ENCODE measurements around the gene PARD6A.

The PARD6A gene

GRCh38 chr16:67654403-67654911 is 6.3 kb upstream of the PARD6A start:
- no peak for DNase-seq

- no peak for DNase-seq
Measured at GRCh38 chr16:67655363-67655762, 5.4 kb upstream of the PARD6A start.

- DNase-seq = no peak
Measured at GRCh38 chr16:67656344-67657016, 4.3 kb upstream of the PARD6A start.

DNA sequence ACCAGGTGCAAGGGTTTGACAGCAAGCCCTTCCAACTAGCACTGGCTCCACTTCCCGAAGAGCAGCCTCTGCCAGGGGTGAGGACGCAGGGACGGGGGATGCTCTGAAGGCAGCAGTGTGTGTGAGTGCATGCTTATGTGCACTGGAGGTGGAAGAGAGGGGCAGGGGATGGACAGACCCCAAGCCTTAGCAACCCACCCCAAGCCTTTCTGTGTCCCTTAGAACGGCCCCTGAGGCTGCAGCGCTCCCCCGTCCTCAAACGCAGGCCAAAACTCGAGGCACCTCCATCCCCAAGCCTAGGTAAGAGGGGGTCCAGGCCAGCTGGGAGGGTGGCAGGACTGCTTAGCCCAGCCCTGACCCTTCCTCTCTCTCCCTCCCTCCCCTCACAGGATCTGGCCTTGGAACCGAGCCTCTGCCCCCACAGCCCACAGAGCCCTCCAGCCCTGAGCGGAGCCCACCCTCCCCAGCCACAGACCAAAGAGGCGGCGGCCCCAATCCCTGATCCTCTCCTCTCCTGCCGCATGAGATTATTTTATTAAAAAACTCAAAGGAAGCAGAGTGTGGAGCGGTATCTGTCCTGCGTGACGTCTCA is 3.6 kb upstream of the PARD6A start:
- DNase-seq = no peak

GRCh38 chr16:67657751-67658518 is 2.8 kb upstream of the PARD6A start:
- DNase-seq = no peak

- no peak for DNase-seq
Measured at GRCh38 chr16:67658849-67659674, 1.7 kb upstream of the PARD6A start.

DNA sequence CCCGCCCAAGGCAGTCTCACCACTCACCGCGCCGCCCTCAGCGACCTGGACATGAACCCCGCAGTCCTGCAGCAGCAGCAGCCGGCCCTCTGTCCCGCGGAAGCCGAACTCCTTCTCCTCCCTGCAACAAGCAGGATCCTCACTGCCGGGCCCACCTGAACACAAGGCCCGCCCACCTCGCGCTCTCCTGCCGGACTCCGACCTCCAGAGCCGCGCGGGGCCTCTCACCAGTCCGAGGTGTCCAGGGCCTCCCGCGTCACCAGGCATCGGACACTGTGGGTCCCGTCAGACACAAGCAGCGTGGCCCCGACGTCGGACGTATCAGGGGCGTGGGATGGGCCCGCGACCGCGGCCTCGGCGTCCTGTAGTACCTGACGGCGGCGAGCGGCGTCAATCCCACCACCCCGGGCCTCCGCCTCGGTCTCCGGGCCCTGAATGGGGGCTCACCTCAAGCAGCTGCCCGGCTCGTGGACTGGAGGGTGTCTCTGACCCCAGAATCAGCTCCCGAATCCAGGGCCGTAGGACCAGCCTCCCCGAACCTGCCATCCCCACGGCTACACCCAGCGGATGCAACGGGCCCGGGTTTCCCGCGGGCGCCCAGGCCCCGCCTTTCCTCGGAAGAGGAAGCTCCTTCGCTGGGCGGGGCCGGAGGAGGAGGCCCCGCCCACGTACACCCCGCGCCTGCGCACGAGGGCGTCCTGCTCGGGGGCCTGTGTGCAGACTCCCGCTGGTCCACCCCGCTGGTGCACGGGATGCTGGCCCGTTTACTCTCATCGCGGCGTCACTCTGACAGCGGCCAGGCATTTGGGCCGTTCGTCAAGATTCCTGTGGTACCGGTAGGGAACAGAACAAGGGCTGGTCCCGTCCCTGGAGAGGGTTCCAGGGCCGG is 841 bp upstream of the PARD6A start, which contains the start of gene ACD:
Gene ACD (minus strand): TSS at position 586 of the 889 bp plus-strand sequence. CDS start 40 bp downstream, at position 546.
- DNase-seq = peak; percentile 66

DNA sequence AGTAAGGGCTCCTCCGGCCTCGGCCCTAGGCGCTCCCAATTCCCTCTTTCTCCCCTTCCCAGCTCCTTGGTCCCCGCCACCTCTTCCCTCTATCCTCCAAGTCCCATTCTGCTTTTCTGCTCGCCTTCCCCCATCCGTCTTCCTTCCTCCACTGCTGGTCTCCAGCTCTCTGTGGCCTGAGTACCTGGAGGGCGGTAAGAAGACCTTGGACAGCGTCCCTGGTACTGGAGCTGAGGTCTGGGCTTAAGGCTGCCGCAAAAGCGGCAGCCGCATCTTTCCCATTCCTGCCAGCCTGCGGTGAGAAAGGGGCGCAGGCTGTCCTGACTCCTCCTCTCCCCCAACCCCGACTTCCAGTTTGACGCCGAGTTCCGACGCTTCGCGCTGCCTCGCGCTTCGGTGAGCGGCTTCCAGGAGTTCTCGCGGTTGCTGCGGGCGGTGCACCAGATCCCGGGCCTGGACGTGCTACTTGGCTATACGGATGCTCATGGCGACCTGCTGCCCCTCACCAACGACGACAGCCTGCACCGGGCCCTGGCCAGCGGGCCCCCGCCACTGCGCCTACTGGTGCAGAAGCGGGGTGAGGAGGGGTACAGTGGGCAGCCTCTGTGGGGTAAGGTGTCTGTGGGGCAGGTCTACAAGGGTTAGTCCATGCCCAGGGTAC is 471 bp downstream of the PARD6A start:
- no peak for DNase-seq

DNA sequence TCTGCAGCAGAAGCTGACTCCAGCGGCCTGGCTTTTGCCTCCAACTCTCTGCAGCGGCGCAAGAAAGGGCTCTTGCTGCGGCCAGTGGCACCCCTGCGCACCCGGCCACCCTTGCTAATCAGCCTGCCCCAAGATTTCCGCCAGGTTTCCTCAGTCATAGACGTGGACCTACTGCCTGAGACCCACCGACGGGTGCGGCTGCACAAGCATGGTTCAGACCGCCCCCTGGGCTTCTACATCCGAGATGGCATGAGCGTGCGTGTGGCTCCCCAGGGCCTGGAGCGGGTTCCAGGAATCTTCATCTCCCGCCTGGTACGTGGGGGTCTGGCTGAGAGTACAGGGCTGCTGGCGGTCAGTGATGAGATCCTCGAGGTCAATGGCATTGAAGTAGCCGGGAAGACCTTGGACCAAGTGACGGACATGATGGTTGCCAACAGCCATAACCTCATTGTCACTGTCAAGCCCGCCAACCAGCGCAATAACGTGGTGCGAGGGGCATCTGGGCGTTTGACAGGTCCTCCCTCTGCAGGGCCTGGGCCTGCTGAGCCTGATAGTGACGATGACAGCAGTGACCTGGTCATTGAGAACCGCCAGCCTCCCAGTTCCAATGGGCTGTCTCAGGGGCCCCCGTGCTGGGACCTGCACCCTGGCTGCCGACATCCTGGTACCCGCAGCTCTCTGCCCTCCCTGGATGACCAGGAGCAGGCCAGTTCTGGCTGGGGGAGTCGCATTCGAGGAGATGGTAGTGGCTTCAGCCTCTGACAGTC is 1.3 kb downstream of the PARD6A start:
- no peak for DNase-seq

DNA sequence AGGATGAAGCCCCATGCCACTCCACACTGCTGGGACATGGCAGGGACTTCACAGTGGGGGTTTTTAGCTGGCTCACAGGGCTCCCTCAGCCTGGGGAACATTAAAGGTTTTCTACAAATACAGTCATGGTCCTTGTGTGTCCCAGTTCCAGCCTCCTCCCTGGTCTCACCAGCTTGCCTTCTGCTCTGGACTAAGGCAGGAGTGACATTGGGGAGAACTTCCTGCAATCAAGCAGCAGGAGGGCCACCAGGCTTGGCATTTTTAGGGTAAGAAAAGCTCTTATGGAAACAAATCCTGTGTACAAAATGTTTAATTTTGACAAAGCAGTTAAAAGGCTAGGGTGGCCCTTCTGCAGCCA is 1.9 kb downstream of the PARD6A start:
- DNase-seq = no peak

DNA sequence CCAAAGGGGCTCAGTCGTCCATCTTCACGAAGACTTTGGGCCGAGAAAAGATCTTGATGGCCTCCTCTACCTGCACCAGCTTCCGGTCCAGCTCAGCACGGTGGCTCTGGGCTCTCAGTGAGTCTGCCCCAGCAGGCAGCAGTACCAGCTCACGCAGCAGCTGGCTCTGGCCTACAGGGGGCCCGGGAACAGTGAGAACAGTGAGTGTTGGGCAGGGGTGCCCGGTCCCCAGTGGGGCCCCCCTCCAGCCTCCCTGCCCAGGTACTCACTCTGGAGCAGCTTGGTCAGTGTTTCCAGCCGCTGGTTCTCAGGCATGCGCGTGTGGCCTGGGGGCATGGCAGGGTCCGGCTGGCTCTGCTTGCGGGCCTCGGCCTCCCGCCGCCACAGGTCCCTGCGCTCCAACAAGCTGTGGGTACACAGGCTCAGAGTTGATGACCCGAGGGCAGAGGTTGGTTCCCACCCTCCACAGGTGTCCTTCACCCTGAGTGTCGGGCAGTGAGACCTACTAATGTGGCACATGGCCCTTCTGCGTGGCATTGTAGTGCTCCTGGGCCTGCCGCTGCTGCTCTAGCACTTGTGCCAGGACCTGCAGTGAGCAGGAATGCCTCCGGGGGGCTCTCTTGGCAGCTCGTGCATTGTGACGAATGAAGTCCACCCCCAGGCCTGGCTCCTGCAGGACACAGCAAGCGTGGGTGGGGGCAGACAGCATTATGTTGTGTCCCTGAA is 2.6 kb downstream of the PARD6A start:
- DNase-seq = no peak

GRCh38 chr16:67663877-67664222 is 3.1 kb downstream of the PARD6A start:
- no peak for DNase-seq

GRCh38 chr16:67664258-67664657 is 3.5 kb downstream of the PARD6A start:
- no peak for DNase-seq

DNA sequence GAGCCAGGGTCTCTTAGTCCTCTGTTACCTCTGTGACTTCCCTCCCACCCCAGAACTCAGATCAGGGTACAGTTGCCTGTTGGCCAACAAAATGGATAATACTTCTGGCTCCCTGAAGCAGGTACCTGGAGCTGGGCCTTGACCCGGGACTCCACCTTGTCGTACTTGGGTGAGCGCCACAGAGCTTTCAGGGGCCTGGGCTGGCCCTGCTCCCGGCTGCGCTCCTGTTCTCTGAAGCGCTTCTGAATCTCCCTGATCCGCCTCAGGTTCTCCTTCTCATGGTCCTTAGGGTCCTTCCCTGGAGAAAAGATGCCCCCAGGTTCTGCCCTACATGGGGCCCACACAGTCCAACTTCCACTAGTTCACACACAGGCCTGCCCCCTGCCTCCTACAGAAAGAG is 4.1 kb downstream of the PARD6A start:
- DNase-seq = no peak

DNA sequence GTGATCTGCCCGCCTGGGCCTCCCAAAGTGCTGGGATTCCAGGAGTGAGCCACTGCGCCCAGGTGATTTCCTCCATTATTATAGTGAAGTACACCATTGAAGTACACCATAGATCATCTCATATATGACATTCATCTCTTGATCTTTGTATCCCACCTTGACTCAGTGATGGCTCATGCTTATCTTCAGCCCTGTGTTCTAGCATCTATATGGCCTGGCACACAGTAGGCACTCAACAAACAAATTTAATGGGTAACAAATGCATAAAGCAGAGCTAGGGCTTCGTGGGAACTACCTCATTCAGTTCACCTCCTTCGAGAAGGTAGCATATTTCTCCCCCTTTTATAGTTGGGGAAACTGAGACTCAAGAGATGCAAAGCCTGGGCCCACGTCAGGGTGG is 4.8 kb downstream of the PARD6A start:
- no peak for DNase-seq

DNA sequence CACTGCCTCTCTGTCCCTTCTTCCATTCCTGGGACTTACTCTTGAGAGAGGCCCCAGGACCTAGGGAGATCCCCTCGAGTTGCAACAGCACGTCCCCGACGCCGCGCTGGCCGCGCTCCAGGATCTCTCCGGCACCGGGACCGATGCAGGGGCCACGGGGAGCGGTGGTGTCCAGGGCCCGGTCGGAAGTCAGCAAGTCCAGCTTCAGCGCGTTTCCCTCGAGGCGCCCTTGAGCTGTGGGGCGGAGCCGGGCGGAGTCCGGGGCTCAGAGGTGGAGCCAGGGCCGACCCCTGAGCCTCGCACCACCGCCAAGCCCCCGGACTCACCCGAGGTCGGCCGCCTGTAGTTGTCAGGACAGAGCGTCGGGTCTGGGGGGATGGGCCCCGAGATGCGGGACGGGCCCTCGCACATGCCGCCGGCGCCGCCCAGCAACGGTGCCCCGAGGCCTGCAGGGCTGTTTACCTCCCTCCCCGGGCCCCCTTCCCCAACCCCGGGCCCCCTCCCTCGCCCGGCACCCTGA is 5.3 kb downstream of the PARD6A start:
- DNase-seq = no peak

DNA sequence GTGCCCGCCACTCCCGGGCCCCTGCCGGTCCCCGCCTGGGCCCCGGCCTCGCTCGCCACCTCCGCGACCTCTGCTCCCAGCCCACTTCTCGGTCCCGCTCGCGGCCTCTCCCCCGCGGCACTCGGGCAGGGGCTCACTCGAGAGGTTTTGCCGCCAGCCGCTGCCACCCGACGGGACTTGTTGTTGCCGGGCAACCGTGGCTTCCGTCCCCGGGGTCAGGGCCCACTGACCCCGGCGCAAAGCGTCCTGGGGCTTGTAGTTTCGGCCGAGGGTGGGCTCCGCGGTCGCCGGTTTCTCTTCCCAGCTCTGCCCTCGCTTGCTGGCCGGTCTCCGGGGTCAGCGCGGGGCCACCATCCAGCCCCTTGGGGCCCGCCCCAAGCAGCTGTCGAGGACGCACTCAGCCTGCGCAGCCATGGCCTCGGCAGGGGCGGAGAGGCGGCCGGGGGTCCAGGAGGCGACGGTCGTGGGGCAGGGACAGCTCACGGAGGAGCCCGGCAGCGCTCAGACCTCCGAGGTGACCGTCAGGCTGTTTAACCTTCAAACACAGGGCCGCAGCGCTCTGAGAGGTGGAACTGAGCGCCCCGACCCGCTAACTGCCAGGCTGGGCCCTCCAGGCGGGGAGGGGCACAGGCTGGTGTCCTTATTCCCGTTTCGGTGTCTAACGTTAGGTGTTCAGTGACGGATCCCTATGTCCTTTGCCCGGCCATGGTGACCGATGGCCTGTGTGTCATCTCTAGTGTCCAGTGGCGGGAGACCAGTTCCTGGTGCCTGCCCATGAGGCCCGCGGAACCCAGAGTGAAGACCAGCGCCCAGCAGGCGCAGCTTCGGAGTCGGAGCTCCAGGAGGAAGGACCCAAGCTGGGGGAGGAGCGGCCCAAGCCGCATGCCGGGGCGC is 6.0 kb downstream of the PARD6A start, which contains the start of the genes C16orf86 and ENKD1:
Gene C16orf86 (plus strand): TSS at position 256 of the 894 bp plus-strand sequence. CDS start 157 bp downstream, at position 413.
Gene ENKD1 (minus strand): TSS at position 192 of the 894 bp plus-strand sequence. CDS start 308 bp downstream, outside the sequence.
- peak; percentile 50 for DNase-seq

DNA sequence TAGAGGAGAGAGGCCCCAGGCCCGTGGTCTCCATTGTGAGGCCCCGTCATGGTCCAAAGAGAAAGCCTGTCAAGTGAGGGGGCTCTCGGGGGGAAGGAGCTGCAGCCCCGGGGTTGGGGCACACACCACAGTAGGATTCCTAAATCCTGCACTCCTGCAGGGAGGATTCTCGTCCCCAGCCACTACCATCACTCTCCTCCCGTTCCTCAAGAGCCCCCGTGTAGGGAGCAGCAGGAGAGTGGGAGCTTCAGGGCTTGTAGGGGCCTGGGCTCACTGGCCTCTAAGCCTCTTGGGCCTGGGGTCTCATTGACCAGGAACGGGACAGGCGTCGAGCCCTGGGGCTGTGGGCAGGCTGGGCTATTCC is 6.7 kb downstream of the PARD6A start:
- no peak for DNase-seq
